ENCODE results near the gene GAS2L1. TPM values are rescaled to one million over a fixed set of nuclear protein-coding genes. Genes with fewer than 3 reads are reported as not detected.

Gene GAS2L1
- total RNA-seq, 2 experiments from 2014 or later: not detected

DNA sequence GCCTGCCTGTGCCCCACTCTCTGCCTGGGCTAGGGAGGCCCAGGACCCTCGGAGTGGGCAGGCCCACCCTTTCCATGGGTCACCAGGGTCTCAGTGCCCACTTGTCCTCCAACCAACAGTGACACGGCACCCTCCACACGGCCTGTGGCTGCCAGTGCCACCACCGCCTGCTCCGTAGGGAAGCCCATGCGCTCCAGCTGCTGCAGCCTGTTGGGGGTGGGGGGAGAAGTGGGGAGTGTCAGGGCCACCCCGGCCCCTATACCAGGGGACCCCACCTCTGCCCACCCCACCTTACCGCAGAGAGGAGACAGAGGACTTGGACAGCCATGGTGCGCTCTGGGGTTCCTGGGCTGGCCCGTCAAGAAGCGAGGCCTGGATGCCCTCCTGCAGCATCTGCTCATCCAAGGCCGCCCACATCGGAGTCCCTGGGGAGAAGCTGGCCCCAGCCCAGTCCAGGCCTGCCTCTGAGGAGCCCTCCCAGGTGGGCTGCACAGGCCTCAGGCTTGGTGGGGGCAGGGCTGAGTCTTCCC is 46.4 kb upstream of the GAS2L1 start:
- Histone ChIP-seq H3K4me3 (ENCODE audit: low read depth, low read length, poor library complexity, severe bottlenecking) (no peak overlapping the region), H3K4me1 (ENCODE audit: insufficient read depth, low read length, poor library complexity, severe bottlenecking) (no peaks in the 10 kb centered on the region), H2AFZ (ENCODE audit: low read length) (no peak overlapping the region), H3K9me2 (ENCODE audit: insufficient read depth, low read length) (no peaks in the 10 kb centered on the region), H3K4me2 (ENCODE audit: low read length) (no peak overlapping the region), H4K20me1 (ENCODE audit: insufficient read depth, low read length) (no peaks in the 10 kb centered on the region), H3K9me3 (ENCODE audit: low read length) (no peaks in the 10 kb centered on the region), H3K27ac (ENCODE audit: low read depth, low read length, poor library complexity, severe bottlenecking) (no peak overlapping the region), H3K36me3 (ENCODE audit: insufficient read depth, low read length) (peaks cover 14% of the 10 kb centered on the region), H3K79me2 (ENCODE audit: insufficient read depth, low read depth, low read length) (no peaks in the 10 kb centered on the region)
- no TSS peak for BruUV-seq (replicated peaks)
- intact Hi-C loops (cut with micrococcal nuclease; ENCODE audit: unreplicated experiment): loop anchor here (10.0 kb wide), 2 partner anchors 515 to 1165 kb away; partner anchors contain the start of genes CHEK2, HSCB and MTFP1
- POLR2A ChIA-PET: no interaction called here
- TF ChIP-seq EZH2phosphoT487 (IDR thresholded peaks at IDR 0.05; ENCODE audit: borderline replicate concordance, low read depth, low read length): no peak
- TF ChIP-seq, protein P1, sequence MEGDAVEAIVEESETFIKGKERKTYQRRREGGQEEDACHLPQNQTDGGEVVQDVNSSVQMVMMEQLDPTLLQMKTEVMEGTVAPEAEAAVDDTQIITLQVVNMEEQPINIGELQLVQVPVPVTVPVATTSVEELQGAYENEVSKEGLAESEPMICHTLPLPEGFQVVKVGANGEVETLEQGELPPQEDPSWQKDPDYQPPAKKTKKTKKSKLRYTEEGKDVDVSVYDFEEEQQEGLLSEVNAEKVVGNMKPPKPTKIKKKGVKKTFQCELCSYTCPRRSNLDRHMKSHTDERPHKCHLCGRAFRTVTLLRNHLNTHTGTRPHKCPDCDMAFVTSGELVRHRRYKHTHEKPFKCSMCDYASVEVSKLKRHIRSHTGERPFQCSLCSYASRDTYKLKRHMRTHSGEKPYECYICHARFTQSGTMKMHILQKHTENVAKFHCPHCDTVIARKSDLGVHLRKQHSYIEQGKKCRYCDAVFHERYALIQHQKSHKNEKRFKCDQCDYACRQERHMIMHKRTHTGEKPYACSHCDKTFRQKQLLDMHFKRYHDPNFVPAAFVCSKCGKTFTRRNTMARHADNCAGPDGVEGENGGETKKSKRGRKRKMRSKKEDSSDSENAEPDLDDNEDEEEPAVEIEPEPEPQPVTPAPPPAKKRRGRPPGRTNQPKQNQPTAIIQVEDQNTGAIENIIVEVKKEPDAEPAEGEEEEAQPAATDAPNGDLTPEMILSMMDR (conservative IDR thresholded peaks at IDR 0.05; ENCODE audit: low read length): no peak
- CTCF ChIA-PET (ENCODE audit: unreplicated experiment): no interaction called here
- no peak for DNase-seq (ENCODE audit: low spot score)

DNA sequence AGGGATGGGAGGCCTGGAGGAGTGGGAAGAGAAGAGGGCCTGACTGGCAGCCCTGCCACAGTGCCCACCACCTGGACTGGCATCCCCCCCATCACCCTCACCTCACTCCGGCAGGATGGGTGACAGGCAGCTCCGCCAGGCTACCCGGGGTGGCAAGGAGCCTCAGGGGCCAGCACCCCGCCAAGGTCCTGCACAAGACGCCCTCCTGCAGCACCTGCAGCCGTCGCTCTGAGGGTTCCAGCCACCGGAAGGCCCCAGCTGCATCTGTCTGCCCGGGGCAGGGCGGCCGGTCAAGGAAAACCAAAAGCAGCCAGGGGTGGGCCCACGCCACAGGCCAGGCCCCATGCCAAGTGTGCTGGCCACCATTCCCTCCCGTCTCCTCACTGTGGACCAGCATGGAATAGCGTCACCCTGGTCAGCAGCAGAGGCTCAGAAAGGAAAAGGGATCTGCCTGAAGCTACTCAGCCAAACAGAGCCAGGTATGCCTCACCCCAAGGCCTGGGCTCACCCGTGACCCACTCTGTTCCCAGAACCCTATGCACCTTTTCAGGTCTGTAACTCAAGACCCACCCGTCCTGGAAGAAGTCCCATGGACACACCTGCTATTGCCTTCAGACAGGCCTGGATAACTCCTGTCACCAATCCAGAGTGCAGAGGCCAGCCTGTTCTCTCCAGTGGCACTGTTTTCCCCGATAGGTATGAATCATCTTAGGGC is 45.7 kb upstream of the GAS2L1 start:
- Histone ChIP-seq H3K27ac (ENCODE audit: low read depth, low read length, poor library complexity, severe bottlenecking) (no peak overlapping the region), H4K20me1 (ENCODE audit: insufficient read depth, low read length) (no peaks in the 10 kb centered on the region), H3K79me2 (ENCODE audit: insufficient read depth, low read depth, low read length) (peaks cover 1% of the 10 kb centered on the region; the same call in 1 of the 2 replicates), H3K9me2 (ENCODE audit: insufficient read depth, low read length) (no peaks in the 10 kb centered on the region), H3K9me3 (ENCODE audit: low read length) (no peaks in the 10 kb centered on the region), H2AFZ (ENCODE audit: low read length) (no peak overlapping the region), H3K36me3 (ENCODE audit: insufficient read depth, low read length) (peaks cover 20% of the 10 kb centered on the region), H3K4me2 (ENCODE audit: low read length) (no peak overlapping the region), H3K4me1 (ENCODE audit: insufficient read depth, low read length, poor library complexity, severe bottlenecking) (no peaks in the 10 kb centered on the region), H3K4me3 (ENCODE audit: low read depth, low read length, poor library complexity, severe bottlenecking) (no peak overlapping the region)
- intact Hi-C loops (cut with micrococcal nuclease; ENCODE audit: unreplicated experiment): loop anchor here (10.0 kb wide), 2 partner anchors 516 to 1164 kb away; partner anchors contain the start of genes CHEK2, HSCB and MTFP1
- no peak for DNase-seq (ENCODE audit: low spot score)
- no peak for TF ChIP-seq EZH2phosphoT487 (IDR thresholded peaks at IDR 0.05; ENCODE audit: borderline replicate concordance, low read depth, low read length)
- TF ChIP-seq, protein P1 (conservative IDR thresholded peaks at IDR 0.05; ENCODE audit: low read length): no peak
- CTCF ChIA-PET (ENCODE audit: unreplicated experiment): no interaction called here
- BruUV-seq (replicated peaks): no TSS peak
- POLR2A ChIA-PET: no interaction called here

DNA sequence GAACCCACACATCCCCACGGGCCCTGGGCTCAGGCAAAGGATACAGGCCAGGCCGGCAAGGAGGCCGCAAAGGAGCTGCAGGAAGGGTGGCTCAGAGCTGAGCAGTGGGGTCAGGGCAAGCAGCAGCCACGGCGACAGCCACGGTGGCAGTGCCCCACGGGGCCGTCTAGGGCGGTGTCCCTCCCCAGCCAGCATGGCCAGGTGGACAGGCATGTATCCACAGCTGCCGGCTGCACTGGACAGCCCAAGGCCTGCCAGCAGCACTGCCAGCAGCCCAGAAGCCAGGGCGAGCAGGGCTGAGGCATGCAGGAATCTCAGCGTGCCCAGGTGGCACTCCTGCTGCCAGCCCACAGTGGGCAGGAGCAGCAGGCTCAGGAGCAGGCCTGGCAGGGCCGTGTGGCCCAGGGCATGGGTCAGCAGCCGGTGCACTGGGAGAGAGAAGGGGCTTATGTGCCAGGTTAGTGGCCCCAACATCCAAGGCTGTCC is 42.6 kb upstream of the GAS2L1 start:
- peaks cover 2% of the 10 kb centered on the region; the same call in 1 of the 2 replicates for H4K20me1 ChIP-seq (ENCODE audit: insufficient read depth, low read length)
- peaks cover 27% of the 10 kb centered on the region for H3K79me2 ChIP-seq (ENCODE audit: insufficient read depth, low read depth, low read length)
- ChIA-PET POLR2A (no interaction called here), CTCF (ENCODE audit: unreplicated experiment) (no interaction called here)
- TF ChIP-seq, protein P1 (conservative IDR thresholded peaks at IDR 0.05; ENCODE audit: low read length): no peak
- TF ChIP-seq EZH2phosphoT487 (IDR thresholded peaks at IDR 0.05; ENCODE audit: borderline replicate concordance, low read depth, low read length): no peak
- H3K9me3 ChIP-seq (ENCODE audit: low read length): no peaks in the 10 kb centered on the region
- DNase-seq (ENCODE audit: low spot score): no peak
- H3K36me3 ChIP-seq (ENCODE audit: insufficient read depth, low read length): peaks cover 33% of the 10 kb centered on the region
- no peak overlapping the region for H2AFZ ChIP-seq (ENCODE audit: low read length)
- peaks cover 11% of the 10 kb centered on the region for H3K4me1 ChIP-seq (ENCODE audit: insufficient read depth, low read length, poor library complexity, severe bottlenecking)
- H3K27ac ChIP-seq (ENCODE audit: low read depth, low read length, poor library complexity, severe bottlenecking): no peak overlapping the region
- intact Hi-C loops (cut with micrococcal nuclease; ENCODE audit: unreplicated experiment): loop anchor here (10.0 kb wide), 2 partner anchors 519 to 1161 kb away; partner anchors contain the start of genes CHEK2, HSCB and MTFP1
- no peaks in the 10 kb centered on the region for H3K9me2 ChIP-seq (ENCODE audit: insufficient read depth, low read length)
- no peak overlapping the region for H3K4me2 ChIP-seq (ENCODE audit: low read length)
- no TSS peak for BruUV-seq (replicated peaks)
- H3K4me3 ChIP-seq (ENCODE audit: low read depth, low read length, poor library complexity, severe bottlenecking): no peak overlapping the region

All from OCI-LY7 (cell line).